Astrocyte of the cerebellum (primary cell): Measurements from ENCODE around the gene IGFL3.
A peak's percentile ranks its signal among the peaks of the same experiment; 100 is the strongest.
"Not testable (repeated sequence)": the region's sequence is repeated elsewhere in the genome, so short reads cannot be mapped to it uniquely, and the experiment has no call there.

Experiments used
- DNase-seq: peaks from one replicate; pipeline ENCODE4 v3.0.0-alpha.2; 2011; ENCODE audit warnings: low read depth
- H3K4me3 ChIP-seq: 2 replicates; pipeline ENCODE4 v1.5.1; 2011; ENCODE audit warnings: mild to moderate bottlenecking, low read depth, low read length, moderate library complexity
- in situ Hi-C: cut with HindIII; loops from 2 replicates; pipeline ENCODE4 v1.10.0; 2017; ENCODE audit warnings: low sequenced_read_pairs
- TF ChIP-seq, protein P1 (sequence below): IDR thresholded peaks from 2 replicates; pipeline ENCODE4 v1.5.1; 2012; ENCODE audit warnings: low read length, low read depth, moderate library complexity, mild to moderate bottlenecking; ENCODE audit errors: missing control alignments

IGFL3 gene

DNA sequence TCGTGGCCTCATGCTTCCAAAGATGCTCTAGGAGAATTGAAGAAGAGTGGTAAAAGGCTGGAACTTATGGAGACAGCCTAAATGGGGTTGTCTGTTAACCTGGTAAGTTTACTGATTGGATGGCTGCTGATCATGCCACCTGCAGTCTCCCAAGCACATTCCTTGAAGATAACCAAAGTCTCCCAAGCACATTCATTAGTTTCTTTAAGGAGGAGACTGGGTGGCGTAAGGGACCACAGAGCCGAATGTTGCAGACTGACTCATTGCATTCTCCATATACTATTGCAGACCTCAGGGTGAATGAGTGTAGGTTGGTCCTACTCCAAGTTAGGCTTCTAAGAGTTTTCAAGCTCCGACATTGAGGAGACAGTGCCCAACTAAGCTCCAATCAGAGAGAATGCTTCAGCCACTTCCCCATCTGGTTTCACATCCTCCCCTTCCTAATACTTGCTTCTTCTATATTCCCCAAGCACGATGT is at the start of gene IGFL3:
Gene IGFL3 (minus strand): TSS at position 51 of the 478 bp plus-strand sequence. CDS start 39 bp downstream, at position 12.
- peak; percentile 58 for DNase-seq
- TF ChIP-seq, protein P1, sequence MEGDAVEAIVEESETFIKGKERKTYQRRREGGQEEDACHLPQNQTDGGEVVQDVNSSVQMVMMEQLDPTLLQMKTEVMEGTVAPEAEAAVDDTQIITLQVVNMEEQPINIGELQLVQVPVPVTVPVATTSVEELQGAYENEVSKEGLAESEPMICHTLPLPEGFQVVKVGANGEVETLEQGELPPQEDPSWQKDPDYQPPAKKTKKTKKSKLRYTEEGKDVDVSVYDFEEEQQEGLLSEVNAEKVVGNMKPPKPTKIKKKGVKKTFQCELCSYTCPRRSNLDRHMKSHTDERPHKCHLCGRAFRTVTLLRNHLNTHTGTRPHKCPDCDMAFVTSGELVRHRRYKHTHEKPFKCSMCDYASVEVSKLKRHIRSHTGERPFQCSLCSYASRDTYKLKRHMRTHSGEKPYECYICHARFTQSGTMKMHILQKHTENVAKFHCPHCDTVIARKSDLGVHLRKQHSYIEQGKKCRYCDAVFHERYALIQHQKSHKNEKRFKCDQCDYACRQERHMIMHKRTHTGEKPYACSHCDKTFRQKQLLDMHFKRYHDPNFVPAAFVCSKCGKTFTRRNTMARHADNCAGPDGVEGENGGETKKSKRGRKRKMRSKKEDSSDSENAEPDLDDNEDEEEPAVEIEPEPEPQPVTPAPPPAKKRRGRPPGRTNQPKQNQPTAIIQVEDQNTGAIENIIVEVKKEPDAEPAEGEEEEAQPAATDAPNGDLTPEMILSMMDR: no peak
- in situ Hi-C loops: no loop called here
- H3K4me3 ChIP-seq: no peak within 1 kb of the TSS

DNA sequence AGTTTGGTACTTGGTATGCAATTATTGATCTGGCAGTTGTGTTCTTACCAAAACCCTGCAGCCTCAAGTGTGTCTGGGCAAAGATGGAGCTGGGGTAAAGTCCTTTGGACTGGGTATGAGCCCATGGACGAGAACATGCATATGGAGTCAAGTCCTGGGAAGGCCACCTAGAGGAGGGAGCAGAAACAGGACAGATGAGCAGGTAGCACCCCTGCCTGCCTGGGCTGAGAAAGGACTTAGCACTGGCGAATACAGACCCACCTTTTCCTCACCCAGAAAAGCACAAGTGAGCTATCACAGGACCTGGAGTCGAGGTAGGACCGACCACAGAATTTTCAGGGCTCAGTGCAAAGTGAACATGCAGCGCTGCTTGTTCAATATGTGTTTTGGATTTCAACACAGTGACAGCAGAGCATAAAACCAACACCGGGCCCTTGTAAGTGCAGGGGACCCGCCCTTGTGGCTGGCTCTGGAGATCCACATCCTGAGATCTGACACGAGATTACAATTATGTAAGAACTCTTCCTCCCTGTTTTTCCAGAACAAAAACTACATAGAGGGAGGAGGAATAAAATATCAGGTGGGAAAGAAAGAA is 49.5 kb upstream of the IGFL3 start:
- H3K4me3 ChIP-seq: no peak overlapping the region
- TF ChIP-seq, protein P1: no peak
- no peak for DNase-seq
- in situ Hi-C loops: no loop called here

DNA sequence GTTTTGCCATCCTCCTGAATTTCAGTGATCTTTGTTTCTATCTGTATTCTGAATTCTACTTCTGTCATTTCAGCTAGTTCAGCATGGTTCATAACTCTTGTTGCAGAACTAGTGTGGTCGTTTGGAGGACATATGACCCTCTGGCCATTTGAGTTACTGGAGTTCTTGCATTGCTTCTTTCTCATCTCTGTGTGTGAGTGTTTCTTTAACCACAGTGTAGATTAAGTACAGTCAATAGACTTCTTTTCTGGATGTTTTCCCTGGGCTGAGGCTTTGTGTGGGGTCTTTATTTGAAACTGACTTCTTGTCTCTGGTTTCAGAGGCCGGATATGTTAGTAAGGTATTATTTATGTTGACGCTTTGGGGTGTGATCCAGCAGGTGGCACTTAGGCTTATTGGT is 38.2 kb upstream of the IGFL3 start:
- H3K4me3 ChIP-seq: no peak overlapping the region
- in situ Hi-C loops: no loop called here
- TF ChIP-seq, protein P1: no peak
- no peak for DNase-seq

DNA sequence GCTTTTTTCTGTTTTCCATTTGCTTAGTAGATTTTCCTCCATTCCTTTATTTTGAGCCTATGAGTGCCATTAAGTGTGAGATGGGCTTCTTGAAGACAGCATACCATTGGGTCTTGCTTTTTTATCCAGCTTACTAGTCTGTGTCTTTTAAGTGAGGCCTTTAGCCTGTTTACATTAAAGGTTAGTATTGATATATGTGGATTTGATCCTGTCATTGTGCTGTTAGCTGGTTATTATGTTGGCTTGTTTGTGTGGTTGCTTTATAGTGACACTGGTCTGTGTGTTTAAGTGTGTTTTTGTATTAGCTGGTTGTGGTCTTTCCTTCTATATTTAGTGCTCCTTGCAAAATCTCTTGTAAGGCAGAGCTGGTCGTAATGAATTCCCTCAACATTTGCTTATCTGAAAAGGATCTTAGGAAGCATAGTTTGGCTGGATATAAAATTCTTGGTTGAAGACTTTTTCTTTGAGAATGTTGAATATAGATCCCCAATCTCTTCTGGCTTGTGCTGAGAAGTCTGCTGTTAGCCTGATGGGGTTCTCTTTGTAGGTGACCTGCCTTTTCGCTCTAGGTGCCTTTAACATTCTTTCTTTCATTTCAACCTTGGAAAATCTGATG is 37.3 kb upstream of the IGFL3 start:
- DNase-seq, in situ Hi-C loops, H3K4me3 ChIP-seq: not testable (repeated sequence)

DNA sequence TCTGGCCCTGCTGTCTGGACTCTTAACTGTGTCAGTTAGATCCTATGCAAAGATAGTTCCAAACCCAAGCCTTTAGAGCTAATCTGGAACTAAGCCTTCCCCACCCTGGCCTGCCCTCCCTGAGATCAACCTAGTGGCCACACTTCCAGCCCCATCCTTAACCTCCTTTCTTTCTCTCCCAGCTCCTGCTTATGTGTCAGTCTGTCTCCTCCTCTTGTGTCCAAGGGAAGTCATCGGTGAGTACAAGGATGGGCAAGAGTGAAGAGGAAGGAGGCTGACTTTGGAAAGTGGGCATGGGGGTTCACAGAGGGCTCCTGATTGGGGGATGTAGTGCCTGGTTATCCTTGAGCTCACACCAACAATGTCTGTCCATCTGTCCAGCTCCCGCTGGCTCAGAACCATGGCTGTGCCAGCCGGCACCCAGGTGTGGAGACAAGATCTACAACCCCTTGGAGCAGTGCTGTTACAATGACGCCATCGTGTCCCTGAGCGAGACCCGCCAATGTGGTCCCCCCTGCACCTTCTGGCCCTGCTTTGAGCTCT is 35.8 kb upstream of the IGFL3 start:
- TF ChIP-seq, protein P1: no peak
- no peak for DNase-seq
- no peak overlapping the region for H3K4me3 ChIP-seq
- in situ Hi-C loops: no loop called here

DNA sequence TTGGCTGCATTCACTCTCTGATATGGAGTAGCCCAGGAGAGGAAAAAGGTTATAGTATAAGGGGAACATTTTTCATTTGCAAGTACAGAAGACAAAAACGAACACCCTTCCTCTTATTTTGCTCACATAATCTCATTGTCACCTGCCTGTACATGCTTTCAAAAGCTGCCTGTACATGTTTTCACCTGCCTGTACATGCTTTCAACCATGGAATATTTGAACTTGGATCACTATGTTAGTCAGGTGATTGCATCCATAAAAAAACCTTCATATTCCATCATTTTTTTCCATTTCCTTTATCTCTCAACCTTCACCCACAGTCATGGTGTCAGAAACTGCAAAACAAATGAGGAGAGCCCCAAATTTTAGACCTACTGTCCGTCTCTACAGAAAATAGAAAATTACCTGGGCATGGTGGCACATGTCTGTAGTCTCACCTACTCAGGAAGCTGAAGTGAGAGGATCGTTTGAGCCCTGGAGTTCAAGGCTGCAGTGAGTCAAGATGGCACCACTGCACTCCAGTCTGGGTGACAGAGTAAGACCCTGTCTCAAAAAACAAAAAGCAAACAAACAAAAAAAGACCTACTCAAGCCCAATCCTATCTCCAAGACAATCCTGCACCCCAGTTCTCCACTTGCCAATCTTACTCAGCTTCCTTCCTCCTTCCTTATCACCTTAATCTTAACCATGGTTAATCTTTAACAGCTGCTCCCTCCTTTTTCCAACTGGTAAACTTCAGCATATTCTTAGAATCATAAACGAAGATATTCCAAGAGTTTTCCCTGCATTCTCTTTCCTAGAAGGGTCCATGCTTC is 35.1 kb upstream of the IGFL3 start:
- in situ Hi-C loops: no loop called here
- TF ChIP-seq, protein P1: no peak
- no peak overlapping the region for H3K4me3 ChIP-seq
- no peak for DNase-seq
